GM12891 (cell line): ENCODE measurements around the gene KRT9.

ENCODE experiments used
- PAX5 ChIP-seq: IDR thresholded peaks from 2 replicates; pipeline ENCODE4 v1.6.1; 2011; ENCODE audit warnings: low read length, moderate library complexity, mild to moderate bottlenecking; ENCODE audit not compliant: insufficient read depth, severe bottlenecking
- POLR2A ChIP-seq: IDR thresholded peaks from 2 replicates; pipeline ENCODE4 v1.6.1; 2011; ENCODE audit warnings: low read depth, low read length, control low read depth
- POLR2AphosphoS5 ChIP-seq: IDR thresholded peaks from 2 replicates; pipeline ENCODE4 v1.6.1; 2011; ENCODE audit warnings: low read depth, low read length, control low read depth
- TAF1 ChIP-seq: IDR thresholded peaks from 2 replicates; pipeline ENCODE4 v1.6.1; 2011; ENCODE audit warnings: low read depth, low read length, control low read depth

GRCh38 chr17:41532947-41533570, 38.8 kb downstream of the KRT9 start:
- TF ChIP-seq POLR2A, result no peak
- TF ChIP-seq PAX5, result no peak
- TF ChIP-seq POLR2AphosphoS5, result no peak
- no peak for TF ChIP-seq TAF1
